Activated CD4-positive, alpha-beta T cell treated with anti-CD3 and anti-CD28 coated beads, Interleukin-2, amount 10 ng/mL, durations not matched to agents 24 days and 14 days (primary cell): ENCODE results near the gene BRWD1. TPM values are rescaled to one million over a fixed set of nuclear protein-coding genes. Genes with fewer than 3 reads are reported as not detected.

Experiments
- total RNA-seq: library from RNA; stranded (reverse); gene quantifications from 2 replicates; pipeline ENCODE4 v1.2.3, GENCODE V29; 2022

Gene BRWD1
- total RNA-seq, 1 donor from 2014 or later, result 31.9 TPM

Other genes starting within 250 kb of the BRWD1 start
- gene PSMG1, start 130.2 kb downstream of the BRWD1 start, total RNA-seq, result 99.7 and 105 TPM in 2 replicates
- 321 and 339 TPM in 2 replicates for gene HMGN1, start 35.5 kb upstream of the BRWD1 start, total RNA-seq
- gene LCA5L, start 132.1 kb upstream of the BRWD1 start, total RNA-seq, result not detected in 2 replicates
- 0.63 and 1.4 TPM in 2 replicates for gene SH3BGR, start 138.3 kb upstream of the BRWD1 start, total RNA-seq